Measurements from ENCODE around the gene PLEKHH1.

PLEKHH1 gene

GRCh38 chr14:67619446-67620216 lies 86.5 kb downstream of the PLEKHH1 start, which contains the start of gene ARG2:
Gene ARG2 (plus strand): TSS chr14:67619920. CDS start chr14:67619978, 58 bp downstream.
- Histone ChIP-seq H3K4me2 (ENCODE audit: low read depth, low read length, poor library complexity, severe bottlenecking) (peak within 1 kb of the TSS; percentile 69), H3K9me2 (replicated peaks; ENCODE audit: insufficient read depth, low read length) (no peaks in the 10 kb centered on the region), H3K9ac (ENCODE audit: low read length) (peak within 1 kb of the TSS; percentile 61), H3K27ac (ENCODE audit: low read depth, low read length) (no peak within 1 kb of the TSS), H3K9me3 (ENCODE audit: insufficient read depth, low read length) (no peaks in the 10 kb centered on the region), H3F3A (ENCODE audit: insufficient read depth) (peaks cover 10% of the 10 kb centered on the region; the same call in 1 of the 2 replicates), H3K36me3 (ENCODE audit: low read length) (no peaks in the 10 kb centered on the region), H3K27me3 (ENCODE audit: low read length) (no peaks in the 10 kb centered on the region), H4K20me1 (ENCODE audit: low read depth, low read length) (no peaks in the 10 kb centered on the region), H2AFZ (ENCODE audit: low read depth, low read length, severe bottlenecking) (peak within 1 kb of the TSS; percentile 86), H3K4me3 (ENCODE audit: insufficient read depth, low read length, poor library complexity, severe bottlenecking) (peak within 1 kb of the TSS; percentile 71), H3K79me2 (ENCODE audit: insufficient read depth, low read length) (no peaks in the 10 kb centered on the region)
- TF ChIP-seq, protein P1, sequence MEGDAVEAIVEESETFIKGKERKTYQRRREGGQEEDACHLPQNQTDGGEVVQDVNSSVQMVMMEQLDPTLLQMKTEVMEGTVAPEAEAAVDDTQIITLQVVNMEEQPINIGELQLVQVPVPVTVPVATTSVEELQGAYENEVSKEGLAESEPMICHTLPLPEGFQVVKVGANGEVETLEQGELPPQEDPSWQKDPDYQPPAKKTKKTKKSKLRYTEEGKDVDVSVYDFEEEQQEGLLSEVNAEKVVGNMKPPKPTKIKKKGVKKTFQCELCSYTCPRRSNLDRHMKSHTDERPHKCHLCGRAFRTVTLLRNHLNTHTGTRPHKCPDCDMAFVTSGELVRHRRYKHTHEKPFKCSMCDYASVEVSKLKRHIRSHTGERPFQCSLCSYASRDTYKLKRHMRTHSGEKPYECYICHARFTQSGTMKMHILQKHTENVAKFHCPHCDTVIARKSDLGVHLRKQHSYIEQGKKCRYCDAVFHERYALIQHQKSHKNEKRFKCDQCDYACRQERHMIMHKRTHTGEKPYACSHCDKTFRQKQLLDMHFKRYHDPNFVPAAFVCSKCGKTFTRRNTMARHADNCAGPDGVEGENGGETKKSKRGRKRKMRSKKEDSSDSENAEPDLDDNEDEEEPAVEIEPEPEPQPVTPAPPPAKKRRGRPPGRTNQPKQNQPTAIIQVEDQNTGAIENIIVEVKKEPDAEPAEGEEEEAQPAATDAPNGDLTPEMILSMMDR (IDR thresholded peaks at IDR 0.05; ENCODE audit: insufficient read depth, low read length, poor library complexity, severe bottlenecking) = no peak
- no peak for TF ChIP-seq EZH2phosphoT487 (conservative IDR thresholded peaks at IDR 0.05; ENCODE audit: low read length)

DNA sequence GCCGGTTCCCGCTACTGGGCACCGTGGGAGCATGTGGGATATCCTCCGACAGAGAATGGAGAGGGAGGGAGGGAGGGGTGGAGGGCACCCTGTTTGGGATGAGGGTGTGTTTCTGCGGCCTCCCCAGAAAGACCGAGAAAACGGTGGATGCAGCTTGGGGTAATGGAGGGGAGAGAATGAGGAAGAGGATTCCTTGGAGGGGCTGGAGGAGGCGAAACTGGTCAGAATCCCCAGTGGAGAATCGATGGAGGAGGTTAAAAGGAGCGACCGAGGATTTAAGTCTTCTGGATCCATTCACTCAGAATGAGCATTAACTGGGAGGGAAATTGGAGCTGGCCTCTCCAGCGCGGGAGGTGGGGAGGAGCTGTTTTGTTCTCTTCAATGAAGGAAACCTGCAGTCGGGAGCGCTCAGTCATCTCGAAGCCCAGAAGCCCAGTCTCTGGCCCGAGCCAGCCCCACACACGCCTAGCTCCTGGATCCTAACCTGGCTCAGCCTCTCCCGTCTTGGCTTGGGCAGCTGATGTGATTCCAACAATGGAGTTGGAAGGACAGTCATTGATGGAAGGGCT lies 87.2 kb downstream of the PLEKHH1 start:
- Histone ChIP-seq H3K36me3 (ENCODE audit: low read length) (no peaks in the 10 kb centered on the region), H3K9me2 (replicated peaks; ENCODE audit: insufficient read depth, low read length) (no peaks in the 10 kb centered on the region), H3K9me3 (ENCODE audit: insufficient read depth, low read length) (no peaks in the 10 kb centered on the region), H4K20me1 (ENCODE audit: low read depth, low read length) (no peaks in the 10 kb centered on the region), H3K4me2 (ENCODE audit: low read depth, low read length, poor library complexity, severe bottlenecking) (peak overlapping the region; percentile 69), H3K27me3 (ENCODE audit: low read length) (no peaks in the 10 kb centered on the region), H2AFZ (ENCODE audit: low read depth, low read length, severe bottlenecking) (peak overlapping the region; percentile 86), H3F3A (ENCODE audit: insufficient read depth) (peaks cover 10% of the 10 kb centered on the region; the same call in 1 of the 2 replicates), H3K79me2 (ENCODE audit: insufficient read depth, low read length) (no peaks in the 10 kb centered on the region), H3K9ac (ENCODE audit: low read length) (peak overlapping the region; percentile 61), H3K27ac (ENCODE audit: low read depth, low read length) (no peak overlapping the region), H3K4me3 (ENCODE audit: insufficient read depth, low read length, poor library complexity, severe bottlenecking) (peak overlapping the region; percentile 71)
- TF ChIP-seq EZH2phosphoT487 (conservative IDR thresholded peaks at IDR 0.05; ENCODE audit: low read length) = no peak
- TF ChIP-seq, protein P1 (IDR thresholded peaks at IDR 0.05; ENCODE audit: insufficient read depth, low read length, poor library complexity, severe bottlenecking) = no peak

DNA sequence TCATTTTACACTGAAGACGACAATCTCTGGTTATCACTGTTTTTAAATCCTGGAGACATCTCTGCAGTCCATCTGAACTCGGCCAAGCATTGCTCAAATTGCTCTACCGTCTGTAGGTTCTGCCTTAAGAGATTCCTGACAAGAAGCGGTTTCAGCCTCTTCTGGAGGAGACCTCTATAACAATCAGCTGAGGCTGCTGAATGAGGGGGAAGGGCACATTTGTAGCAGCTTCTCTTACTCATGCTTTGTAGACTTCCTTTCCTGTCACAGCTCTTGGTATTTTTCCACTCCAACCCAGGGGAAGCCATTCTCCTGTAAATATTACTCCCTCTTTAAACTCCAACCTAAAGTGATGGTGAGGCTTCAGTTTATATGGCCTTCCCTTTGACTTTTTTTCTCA lies 89.6 kb downstream of the PLEKHH1 start:
- H3K27ac ChIP-seq (ENCODE audit: low read depth, low read length) = no peak overlapping the region
- no peak overlapping the region for H3K4me2 ChIP-seq (ENCODE audit: low read depth, low read length, poor library complexity, severe bottlenecking)
- no peak overlapping the region for H3K9ac ChIP-seq (ENCODE audit: low read length)
- no peak overlapping the region for H2AFZ ChIP-seq (ENCODE audit: low read depth, low read length, severe bottlenecking)
- H3K9me3 ChIP-seq (ENCODE audit: insufficient read depth, low read length) = no peaks in the 10 kb centered on the region
- no peaks in the 10 kb centered on the region for H3K36me3 ChIP-seq (ENCODE audit: low read length)
- no peak overlapping the region for H3K4me3 ChIP-seq (ENCODE audit: insufficient read depth, low read length, poor library complexity, severe bottlenecking)
- no peaks in the 10 kb centered on the region for H3K79me2 ChIP-seq (ENCODE audit: insufficient read depth, low read length)
- TF ChIP-seq EZH2phosphoT487 (conservative IDR thresholded peaks at IDR 0.05; ENCODE audit: low read length) = no peak
- TF ChIP-seq, protein P1 (IDR thresholded peaks at IDR 0.05; ENCODE audit: insufficient read depth, low read length, poor library complexity, severe bottlenecking) = no peak
- peaks cover 10% of the 10 kb centered on the region; the same call in 1 of the 2 replicates for H3F3A ChIP-seq (ENCODE audit: insufficient read depth)
- H3K9me2 ChIP-seq (replicated peaks; ENCODE audit: insufficient read depth, low read length) = no peaks in the 10 kb centered on the region
- no peaks in the 10 kb centered on the region for H3K27me3 ChIP-seq (ENCODE audit: low read length)
- no peaks in the 10 kb centered on the region for H4K20me1 ChIP-seq (ENCODE audit: low read depth, low read length)

Data from SU-DHL-6 (cell line).